GM18870 (cell line): Measurements from ENCODE around the gene CLDN7.
A peak's percentile ranks its signal among the peaks of the same experiment; 100 is the strongest.

ENCODE experiments used
- ATAC-seq: cut with Tn5 transposase; IDR thresholded peaks from one replicate; pipeline ENCODE4 v1.9.1; 2021; ENCODE audit warnings: moderate library complexity; ENCODE audit not compliant: unreplicated experiment

The CLDN7 gene, protein sequence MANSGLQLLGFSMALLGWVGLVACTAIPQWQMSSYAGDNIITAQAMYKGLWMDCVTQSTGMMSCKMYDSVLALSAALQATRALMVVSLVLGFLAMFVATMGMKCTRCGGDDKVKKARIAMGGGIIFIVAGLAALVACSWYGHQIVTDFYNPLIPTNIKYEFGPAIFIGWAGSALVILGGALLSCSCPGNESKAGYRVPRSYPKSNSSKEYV

GRCh38 chr17:7262192-7262934, at the start of gene CLDN7:
Gene CLDN7 (minus strand): TSS chr17:7262478. CDS start chr17:7262043, 435 bp downstream.
- ATAC-seq = no peak

GRCh38 chr17:7311110-7311705, 48.9 kb upstream of the CLDN7 start:
- no peak for ATAC-seq

- no peak for ATAC-seq
Measured at GRCh38 chr17:7309628-7310027, 47.4 kb upstream of the CLDN7 start.

- ATAC-seq = no peak
Measured at GRCh38 chr17:7308625-7309433, 46.6 kb upstream of the CLDN7 start.

DNA sequence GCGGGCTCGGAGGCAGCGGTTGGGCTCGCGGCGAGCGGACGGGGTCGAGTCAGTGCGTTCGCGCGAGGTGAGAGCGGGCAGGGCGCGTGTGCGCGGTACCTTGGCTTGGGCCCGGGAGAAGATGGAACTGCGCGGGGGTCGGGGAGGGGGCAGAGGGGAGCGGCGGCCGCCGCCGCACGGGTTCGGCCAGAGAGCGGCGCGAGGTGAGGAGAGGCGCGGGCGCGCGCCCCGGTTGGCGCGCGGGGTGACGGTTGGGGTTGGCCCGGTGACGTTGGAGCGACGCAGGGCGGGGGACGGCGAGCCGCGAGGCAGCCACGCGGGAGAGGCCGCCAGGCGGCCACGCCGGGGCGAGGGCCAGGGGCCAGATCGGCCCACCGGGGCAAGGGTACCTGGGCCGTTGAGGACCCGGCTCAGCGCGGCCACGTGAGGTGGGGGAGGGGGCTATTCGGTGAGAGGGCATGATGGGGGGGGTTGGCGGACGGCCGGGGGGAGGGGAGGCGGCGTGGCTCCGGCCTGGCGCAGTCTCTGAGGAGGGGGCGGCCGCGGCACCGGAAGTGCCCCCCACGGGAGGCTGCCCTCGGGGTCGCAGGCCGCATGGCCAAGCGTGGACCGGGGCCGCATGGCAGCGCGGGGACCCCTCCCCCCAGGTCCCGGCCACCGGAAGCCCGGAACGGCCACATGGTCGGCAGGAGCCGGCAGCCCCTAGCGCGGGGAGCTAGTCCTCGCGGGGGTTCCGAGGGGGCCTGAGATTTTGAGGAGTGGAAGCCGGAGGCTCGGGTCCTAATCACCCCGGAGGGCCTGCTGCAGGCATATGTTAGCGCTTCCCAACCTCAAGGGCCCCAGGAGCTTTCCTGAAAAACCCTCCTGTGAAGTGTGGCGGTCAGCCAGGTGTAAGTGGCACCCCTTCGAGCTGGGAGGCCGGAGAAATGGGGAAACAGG, 45.7 kb upstream of the CLDN7 start:
- no peak for ATAC-seq

DNA sequence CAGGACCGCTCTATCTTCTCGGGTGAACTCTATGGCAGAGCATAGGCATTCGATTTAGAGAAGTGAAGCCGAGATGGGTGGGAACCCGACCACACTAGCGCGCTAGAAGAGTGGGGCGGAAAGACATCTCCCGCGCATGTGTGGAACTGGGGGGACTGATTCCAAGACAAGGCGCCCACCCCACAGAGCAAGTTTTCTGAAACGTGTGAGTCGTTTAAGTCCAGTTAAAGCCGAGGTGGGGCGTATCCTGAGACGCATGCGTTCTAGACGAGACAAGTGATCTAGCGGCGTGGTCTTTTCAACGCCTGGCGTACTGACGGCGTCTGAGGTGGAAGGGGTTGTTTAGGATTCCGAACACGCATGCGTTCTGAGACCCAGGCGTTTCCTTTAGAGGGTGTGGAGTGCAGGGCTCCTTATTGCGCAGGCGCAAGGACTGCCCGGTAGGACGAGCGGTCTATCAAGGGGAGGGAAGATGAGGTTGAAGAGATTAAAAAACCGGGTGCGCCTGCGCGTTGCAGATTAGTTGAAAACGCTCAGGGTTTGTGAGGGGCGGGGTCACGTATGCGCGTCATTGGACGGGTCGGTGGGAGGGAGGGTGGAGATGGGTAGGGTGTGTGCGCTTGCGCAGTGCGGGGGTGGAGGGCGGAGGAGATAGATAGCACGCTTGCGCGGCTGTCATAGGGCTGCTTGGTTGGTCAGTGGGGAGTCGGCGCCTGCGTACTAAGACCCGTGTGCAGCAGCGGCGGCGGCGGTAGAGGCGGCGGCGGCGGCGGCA, 44.8 kb upstream of the CLDN7 start, which contains the start of gene EIF5A:
Gene EIF5A, plus strand, starts transcription at position 718 of the 775 bp plus-strand sequence. CDS start 2,008 bp downstream, outside the sequence.
- ATAC-seq = peak; percentile 73

DNA sequence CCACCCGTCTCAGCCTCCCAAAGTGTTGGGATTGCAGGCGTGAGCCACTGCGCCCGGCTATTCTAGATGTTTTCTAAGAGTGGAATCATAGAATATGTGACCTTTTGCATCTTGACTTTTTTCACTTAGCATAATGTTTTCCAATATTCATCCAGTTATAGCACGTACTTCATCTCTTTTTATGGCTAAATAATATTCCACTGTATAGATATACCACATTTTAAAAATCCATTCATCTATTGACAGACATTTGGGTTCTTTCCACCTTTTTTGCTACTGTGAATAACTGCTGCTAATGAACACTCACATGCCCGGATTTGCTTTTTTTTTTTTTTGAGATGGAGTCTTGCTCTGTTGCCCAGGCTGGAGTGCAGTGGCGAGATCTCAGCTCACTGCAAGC, 41.9 kb upstream of the CLDN7 start:
- ATAC-seq = no peak

GRCh38 chr17:7296189-7296861, 34.0 kb upstream of the CLDN7 start:
- ATAC-seq = no peak

DNA sequence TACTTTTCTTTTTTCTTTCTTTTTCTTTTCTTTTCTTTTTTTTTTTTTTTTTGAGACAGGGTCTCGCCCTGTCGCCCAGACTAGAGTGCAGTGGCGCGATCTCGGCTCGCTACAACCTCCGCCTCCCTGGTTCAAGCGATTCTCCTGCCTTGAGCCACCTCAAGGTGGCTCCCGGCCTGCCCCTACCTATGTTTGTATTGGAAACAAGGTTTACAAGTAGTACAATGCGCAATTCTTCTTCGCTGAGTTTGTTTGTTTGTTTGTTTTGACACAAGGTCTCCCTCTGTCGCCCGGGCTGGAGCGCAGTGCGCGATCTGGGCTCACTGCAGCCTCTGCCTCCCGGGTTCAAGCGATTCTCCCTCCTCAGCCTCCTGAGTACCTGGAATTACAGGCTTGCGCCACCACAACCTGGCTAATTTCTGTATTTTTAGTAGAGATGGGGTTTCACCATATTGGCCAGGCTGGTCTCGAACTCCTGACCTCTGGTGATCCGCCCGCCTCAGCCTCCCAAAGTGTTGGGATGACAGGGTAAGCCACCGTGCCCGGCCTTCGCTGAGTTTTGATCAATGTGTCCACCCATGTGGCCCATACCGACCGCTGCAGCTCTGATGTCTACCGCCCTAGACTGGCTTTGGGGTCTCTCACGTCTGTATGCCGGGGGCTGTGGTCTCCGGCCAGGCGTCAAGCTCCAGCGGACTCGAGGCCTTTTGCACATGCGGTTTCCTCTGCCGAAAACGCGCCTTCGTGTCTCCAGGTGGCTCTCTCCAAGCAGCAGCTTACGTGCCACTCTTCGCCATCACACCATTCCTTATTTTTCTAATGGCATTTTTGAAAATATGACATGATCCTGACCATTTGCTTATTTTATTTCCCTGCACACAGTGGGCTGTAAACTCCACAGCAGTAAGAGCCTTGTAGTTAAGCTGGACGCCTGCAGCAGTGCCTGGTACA, 33.2 kb upstream of the CLDN7 start:
- no peak for ATAC-seq

GRCh38 chr17:7294614-7295153, 32.4 kb upstream of the CLDN7 start, which contains the start of gene YBX2:
Gene YBX2 (minus strand): TSS chr17:7294639. CDS start chr17:7294500, 139 bp downstream.
- no peak for ATAC-seq

- no peak for ATAC-seq
Measured at GRCh38 chr17:7293816-7294613, 31.7 kb upstream of the CLDN7 start.

- ATAC-seq = no peak
Measured at GRCh38 chr17:7293159-7293558, 30.9 kb upstream of the CLDN7 start.

GRCh38 chr17:7292729-7293128, 30.5 kb upstream of the CLDN7 start:
- no peak for ATAC-seq

GRCh38 chr17:7292194-7292593, 29.9 kb upstream of the CLDN7 start:
- no peak for ATAC-seq

DNA sequence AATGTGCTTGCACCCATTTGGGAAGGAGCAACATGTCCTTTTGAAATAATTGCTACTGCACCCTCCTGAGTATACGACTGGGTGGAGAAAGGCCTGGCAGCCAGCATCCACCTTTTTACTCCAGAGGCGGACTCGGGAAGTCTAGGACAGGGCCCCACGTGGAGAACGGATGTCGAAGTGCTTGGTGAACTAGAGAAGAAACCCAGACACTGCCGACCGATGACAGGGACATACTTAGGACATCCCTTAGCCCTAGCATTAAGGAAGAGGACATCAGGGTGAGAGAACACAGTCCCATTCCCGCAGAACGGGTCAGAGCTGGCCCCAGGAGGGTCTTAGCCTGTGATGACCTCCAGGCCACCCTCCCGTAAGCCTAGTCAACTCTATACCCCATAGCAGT, 28.4 kb upstream of the CLDN7 start:
- no peak for ATAC-seq

DNA sequence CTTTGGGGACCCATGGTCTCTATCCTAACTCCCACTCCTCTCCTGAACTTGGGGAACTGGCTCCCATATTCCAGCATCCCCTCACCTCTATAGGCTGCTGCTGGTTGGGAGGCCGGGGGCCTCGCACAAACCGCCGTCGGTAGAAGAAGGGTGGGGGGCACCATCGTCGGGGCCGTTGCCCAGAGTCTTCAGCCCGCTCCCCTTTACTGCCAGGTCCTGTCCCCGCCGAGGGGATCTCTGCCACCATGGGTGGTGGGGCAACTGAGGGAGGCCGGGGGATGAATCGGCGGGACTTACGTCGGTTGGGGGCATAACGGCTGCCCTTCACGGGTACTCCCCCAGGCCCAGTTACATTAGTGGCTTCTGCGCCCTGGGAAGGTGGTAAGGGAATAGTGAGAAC, 27.9 kb upstream of the CLDN7 start:
- ATAC-seq = no peak
